ENCODE data around the gene APOO. TPM values are rescaled to one million over a fixed set of nuclear protein-coding genes. Genes with fewer than 3 reads are reported as not detected.

APOO gene
- total and polyA plus RNA-seq, 2 experiments from 2014 or later, result 32.8 to 72.4 TPM

- TF ChIP-seq CREB1 (CRISPR knock-in tag; IDR thresholded peaks at IDR 0.05; ENCODE audit: low read depth), result no peak
- TF ChIP-seq ZNF331 (CRISPR knock-in tag; IDR thresholded peaks at IDR 0.05; ENCODE audit: low read depth), result no peak
- TF ChIP-seq EZH2 (IDR thresholded peaks at IDR 0.05; ENCODE audit: low read depth, unreplicated experiment), result no peak
- TF ChIP-seq REST (IDR thresholded peaks at IDR 0.05; ENCODE audit: unreplicated experiment), result no peak
Observed at GRCh38 chrX:23792861-23793553, 114.7 kb downstream of the APOO start (continued).

- no peak overlapping the region for H3K27ac Mint-ChIP-seq
- no peak overlapping the region for H3K4me3 Mint-ChIP-seq
- Histone ChIP-seq H3K4me1 (ENCODE audit: insufficient read depth) (no peaks in the 10 kb centered on the region), H3K4me2 (no peak overlapping the region), H3K79me2 (replicated peaks; ENCODE audit: insufficient read depth) (no peaks in the 10 kb centered on the region), H3F3A (replicated peaks; ENCODE audit: low read depth) (no peaks in the 10 kb centered on the region), H3K27ac (ENCODE audit: low read depth) (no peak overlapping the region), H3K4me3 (no peak overlapping the region), H3K9me2 (ENCODE audit: insufficient read depth) (no peaks in the 10 kb centered on the region), H2AFZ (no peak overlapping the region), H3K27me3 (ENCODE audit: insufficient read depth) (no peaks in the 10 kb centered on the region), H4K20me1 (replicated peaks; ENCODE audit: insufficient read depth) (no peaks in the 10 kb centered on the region), H3K36me3 (ENCODE audit: insufficient read depth) (no peaks in the 10 kb centered on the region)
- no peaks in the 10 kb centered on the region for H3K27me3 Mint-ChIP-seq (ENCODE audit: insufficient read depth, low read depth, poor library complexity)
- no peak for ATAC-seq
- H3K36me3 Mint-ChIP-seq (ENCODE audit: low read depth), result peaks cover 5% of the 10 kb centered on the region; the same call in 2 of the 3 replicates
- no peaks in the 10 kb centered on the region for H3K9me3 Mint-ChIP-seq
- no peak for TF ChIP-seq STAT1 (IDR thresholded peaks at IDR 0.05; ENCODE audit: unreplicated experiment)
- H3K4me1 Mint-ChIP-seq, result peaks cover 7% of the 10 kb centered on the region
- no peak for DNase-seq (ENCODE audit: low spot score)
Observed at GRCh38 chrX:23790155-23790497, 117.6 kb downstream of the APOO start.

GRCh38 chrX:23789386-23790154, 118.2 kb downstream of the APOO start:
- H3K9me2 ChIP-seq (ENCODE audit: insufficient read depth), result no peaks in the 10 kb centered on the region
- ATAC-seq, result no peak
- no peak overlapping the region for H3K4me3 ChIP-seq
- H3K27me3 ChIP-seq (ENCODE audit: insufficient read depth), result no peaks in the 10 kb centered on the region
- no peak overlapping the region for H3K27ac Mint-ChIP-seq
- DNase-seq (ENCODE audit: low spot score), result no peak
- H3F3A ChIP-seq (replicated peaks; ENCODE audit: low read depth), result no peaks in the 10 kb centered on the region
- H3K9me3 Mint-ChIP-seq, result no peaks in the 10 kb centered on the region
- H3K4me3 Mint-ChIP-seq, result no peak overlapping the region
- no peaks in the 10 kb centered on the region for H3K4me1 ChIP-seq (ENCODE audit: insufficient read depth)
- H3K4me1 Mint-ChIP-seq, result peaks cover 5% of the 10 kb centered on the region
- H3K27me3 Mint-ChIP-seq (ENCODE audit: insufficient read depth, low read depth, poor library complexity), result no peaks in the 10 kb centered on the region
- no peak overlapping the region for H3K4me2 ChIP-seq
- H3K36me3 Mint-ChIP-seq (ENCODE audit: low read depth), result peaks cover 8% of the 10 kb centered on the region; the same call in 2 of the 3 replicates
- H3K27ac ChIP-seq (ENCODE audit: low read depth), result no peak overlapping the region
- no peaks in the 10 kb centered on the region for H3K79me2 ChIP-seq (replicated peaks; ENCODE audit: insufficient read depth)
- H3K36me3 ChIP-seq (ENCODE audit: insufficient read depth), result no peaks in the 10 kb centered on the region
- no peak overlapping the region for H2AFZ ChIP-seq
- no peaks in the 10 kb centered on the region for H4K20me1 ChIP-seq (replicated peaks; ENCODE audit: insufficient read depth)
- TF ChIP-seq NANOG (IDR thresholded peaks at IDR 0.05; ENCODE audit: borderline replicate concordance) (no peak), REST (IDR thresholded peaks at IDR 0.05; ENCODE audit: unreplicated experiment) (no peak), POLR2AphosphoS5 (IDR thresholded peaks at IDR 0.05; ENCODE audit: low read depth) (no peak), ZNF331 (CRISPR knock-in tag; IDR thresholded peaks at IDR 0.05; ENCODE audit: low read depth) (no peak), EZH2phosphoT487 (IDR thresholded peaks at IDR 0.05; ENCODE audit: unreplicated experiment) (no peak), ZNF114 (CRISPR knock-in tag; IDR thresholded peaks at IDR 0.05) (no peak), CREB1 (CRISPR knock-in tag; IDR thresholded peaks at IDR 0.05; ENCODE audit: low read depth) (no peak), STAT1 (IDR thresholded peaks at IDR 0.05; ENCODE audit: unreplicated experiment) (no peak), EZH2 (IDR thresholded peaks at IDR 0.05; ENCODE audit: low read depth, unreplicated experiment) (no peak), JUNB (IDR thresholded peaks at IDR 0.05; ENCODE audit: unreplicated experiment) (no peak), CTCF (conservative IDR thresholded peaks at IDR 0.05; ENCODE audit: low read depth in 2 of 2) (no peak)
